Muscle of arm (tissue), 12 donors: ENCODE measurements around the gene CHST11. TPM values are rescaled to one million over a fixed set of nuclear protein-coding genes. Genes with fewer than 3 reads are reported as not detected.
"Not testable (repeated sequence)": the region's sequence is repeated elsewhere in the genome, so short reads cannot be mapped to it uniquely, and the experiment has no call there.

Experiments
- DNase-seq: peaks from one replicate; pipeline ENCODE4 v3.0.0-alpha.2; 2013
- polyA plus RNA-seq, 12 donors: library from polyadenylated mRNA; unstranded; fragments of 120-200 nt; gene quantifications; one replicate each; pipeline ENCODE4 v1.2.1, GENCODE V29; 2013; ENCODE audit not compliant: insufficient read length in 12 of 12

Gene CHST11
- polyA plus RNA-seq, 12 donors, result 1.4 to 13.3 (median 2.7) TPM; not detected in 1

DNA sequence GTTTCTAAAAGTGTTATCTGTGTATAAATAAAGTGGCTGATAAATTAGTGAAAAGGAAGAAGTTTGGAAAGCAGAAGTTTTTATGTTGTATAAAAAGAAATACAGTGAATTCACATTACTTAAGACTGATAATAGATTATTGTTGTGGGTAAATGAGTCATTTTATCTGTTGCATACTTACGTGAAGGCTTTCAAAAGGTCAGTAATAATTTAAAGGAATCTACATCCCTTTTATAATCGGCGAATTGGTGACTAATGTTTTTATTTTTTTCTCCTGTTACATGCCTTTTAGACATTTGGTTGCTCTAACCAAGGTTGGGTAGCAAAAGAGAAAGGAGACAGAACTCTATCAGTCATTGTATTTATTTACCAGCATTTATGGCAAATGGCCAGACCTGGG is 345.5 kb downstream of the CHST11 start:
- DNase-seq, result no peak

GRCh38 chr12:104805186-104805585 is 348.4 kb downstream of the CHST11 start:
- no peak for DNase-seq

GRCh38 chr12:104806194-104806593 is 349.4 kb downstream of the CHST11 start:
- not testable (repeated sequence) for DNase-seq

DNA sequence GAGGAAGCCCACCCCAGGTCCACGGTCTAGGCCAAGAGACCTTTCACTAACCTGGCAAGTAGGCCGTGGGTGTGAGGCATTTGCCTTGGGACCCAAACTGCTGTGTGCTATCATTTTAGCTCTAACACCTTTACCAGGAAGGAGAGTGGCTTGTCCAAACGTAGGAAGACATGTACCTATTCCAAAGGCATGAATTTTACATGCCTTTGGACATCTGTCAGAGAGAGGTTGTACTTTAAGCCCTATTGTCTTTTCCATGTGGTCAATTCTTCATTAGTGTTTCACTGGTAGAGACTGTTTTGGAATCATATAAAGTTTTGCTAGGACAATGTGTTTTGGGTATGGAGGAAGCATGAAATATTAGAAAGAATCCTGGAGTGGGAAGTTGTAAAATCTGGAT is 352.5 kb downstream of the CHST11 start:
- DNase-seq, result no peak

DNA sequence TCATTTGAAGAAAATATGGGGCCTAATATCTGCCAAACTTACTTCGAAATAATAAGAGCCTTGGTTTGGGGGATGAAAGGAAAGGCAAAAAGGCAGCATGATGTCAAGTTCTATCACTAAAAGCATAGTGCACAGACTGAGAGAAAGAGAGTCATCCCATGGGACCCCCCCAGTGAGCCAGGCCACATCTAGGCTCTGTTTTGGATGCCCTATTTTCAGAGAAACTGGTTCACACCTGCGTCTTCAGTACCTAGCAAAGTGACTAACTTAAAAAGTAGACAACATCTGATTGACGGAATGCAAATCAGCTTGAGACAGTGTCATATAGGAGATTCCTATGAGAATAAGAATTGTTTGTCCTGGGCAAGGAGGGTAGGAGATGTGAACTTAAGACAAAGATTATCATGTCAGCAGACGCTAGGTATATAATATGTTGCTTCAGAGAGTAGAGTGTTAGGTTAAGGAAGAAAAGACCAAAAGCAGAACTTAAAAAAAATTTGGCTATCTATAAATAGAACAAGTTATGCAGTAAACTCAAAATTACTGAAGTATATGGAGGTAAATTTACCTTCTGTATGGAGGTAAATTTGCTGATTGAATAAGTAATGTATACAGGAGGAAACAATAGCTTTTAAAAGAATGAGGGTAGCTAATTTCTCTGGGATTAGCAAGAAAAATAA is 353.1 kb downstream of the CHST11 start:
- DNase-seq, result no peak

Other genes with a start within 250 kb of the CHST11 start
- gene TXNRD1, start 241.2 kb upstream of the CHST11 start, polyA plus RNA-seq, result 10 to 100 TPM in 11 of 12 donors, not detected in 1; 35.8 to 46.6 (median 40.5) TPM
- 1 to 10 TPM in 10 of 12 donors, not detected in 2; 2.3 to 6.2 (median 3.0) TPM for gene EID3, start 153.2 kb upstream of the CHST11 start, polyA plus RNA-seq